ENCODE data around the gene CASZ1.

CASZ1 gene

DNA sequence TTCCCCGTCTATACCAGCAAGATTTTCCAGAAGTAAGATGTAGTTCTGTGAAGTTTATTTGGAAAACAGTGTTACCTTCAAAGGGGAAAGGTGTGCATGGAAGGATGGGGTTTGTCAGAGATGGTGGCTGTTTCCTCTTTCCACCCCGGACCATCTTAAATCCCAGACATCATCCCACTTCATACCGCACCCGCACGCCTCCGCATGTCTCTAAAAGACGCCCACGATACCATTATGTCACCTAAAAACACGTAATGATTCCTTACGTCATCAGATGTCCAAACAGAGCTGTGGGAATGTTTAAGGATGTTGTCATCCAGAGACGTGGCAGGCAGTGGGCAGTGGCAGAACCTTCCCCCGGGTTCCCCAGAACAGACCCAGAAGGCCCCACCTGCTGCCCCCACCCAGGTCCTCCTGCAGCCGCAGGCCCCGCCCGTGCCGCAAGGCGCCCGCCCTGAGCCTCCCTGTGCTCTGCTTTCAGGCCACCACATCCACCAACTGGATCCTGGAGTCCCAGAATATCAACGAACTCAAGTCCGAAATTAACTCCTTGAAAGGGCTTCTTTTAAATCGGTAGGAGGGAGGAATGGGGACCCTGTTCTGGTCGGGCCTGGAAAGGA lies 169.5 kb downstream of the CASZ1 start:
- no peak for DNase-seq (ENCODE audit: low spot score)
- no peak for FAIRE-seq

DNA sequence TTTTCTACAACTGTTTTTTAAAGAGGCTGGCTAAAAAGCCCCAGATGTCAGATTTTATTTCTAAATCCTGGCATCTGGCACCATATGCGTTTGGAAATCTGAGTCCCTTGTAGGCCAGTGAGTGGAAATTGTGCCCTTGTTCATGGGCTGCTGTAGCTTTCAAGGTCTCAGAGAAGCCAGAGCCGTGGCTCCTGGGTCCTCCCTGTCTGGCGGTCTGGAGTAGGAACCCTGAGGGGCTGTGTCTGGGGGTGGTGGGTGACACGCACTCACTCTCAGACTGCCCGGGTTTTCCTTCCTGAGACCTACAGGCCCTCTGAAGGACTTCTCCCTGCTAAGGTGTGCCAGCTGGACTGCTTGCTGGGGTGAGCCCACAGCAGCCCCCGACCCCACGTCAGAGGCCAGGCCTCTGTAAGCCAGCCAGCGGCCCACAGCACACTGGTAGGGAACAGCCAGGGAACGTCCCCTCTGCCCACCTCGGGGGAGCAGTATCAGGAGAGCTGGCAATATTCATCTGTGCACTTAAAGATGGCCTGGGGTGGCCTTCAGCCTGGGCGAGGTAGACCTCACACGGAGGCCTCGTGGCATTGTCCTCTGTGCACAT lies 170.2 kb downstream of the CASZ1 start:
- FAIRE-seq = no peak
- DNase-seq (ENCODE audit: low spot score) = no peak

DNA sequence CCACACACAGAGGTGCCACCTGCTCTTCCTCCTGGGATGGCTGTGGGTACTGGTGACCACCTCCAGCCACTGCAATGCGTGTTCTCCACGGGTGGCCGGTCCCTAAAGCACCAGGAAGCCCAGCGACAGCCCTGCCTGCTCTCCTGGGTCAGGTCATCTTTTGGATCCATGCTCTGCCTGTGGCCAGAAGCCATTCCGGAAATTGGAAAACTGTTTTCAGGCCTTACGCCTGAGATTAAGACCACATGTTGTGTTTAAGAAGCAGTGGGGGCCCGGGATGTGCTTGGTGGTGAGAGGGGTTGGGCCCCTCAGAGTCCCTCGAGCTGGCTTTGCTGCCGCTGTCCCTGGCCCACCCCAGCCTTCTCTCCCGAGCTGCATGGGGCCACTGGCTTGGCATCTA lies 170.9 kb downstream of the CASZ1 start:
- DNase-seq (ENCODE audit: low spot score) (no peak), FAIRE-seq (no peak)

GRCh38 chr1:10625076-10625475 lies 171.4 kb downstream of the CASZ1 start:
- DNase-seq (ENCODE audit: low spot score) (no peak), FAIRE-seq (no peak)

- FAIRE-seq (no peak), DNase-seq (ENCODE audit: low spot score) (no peak)
Measured at GRCh38 chr1:10624256-10625050, 172.0 kb downstream of the CASZ1 start.

DNA sequence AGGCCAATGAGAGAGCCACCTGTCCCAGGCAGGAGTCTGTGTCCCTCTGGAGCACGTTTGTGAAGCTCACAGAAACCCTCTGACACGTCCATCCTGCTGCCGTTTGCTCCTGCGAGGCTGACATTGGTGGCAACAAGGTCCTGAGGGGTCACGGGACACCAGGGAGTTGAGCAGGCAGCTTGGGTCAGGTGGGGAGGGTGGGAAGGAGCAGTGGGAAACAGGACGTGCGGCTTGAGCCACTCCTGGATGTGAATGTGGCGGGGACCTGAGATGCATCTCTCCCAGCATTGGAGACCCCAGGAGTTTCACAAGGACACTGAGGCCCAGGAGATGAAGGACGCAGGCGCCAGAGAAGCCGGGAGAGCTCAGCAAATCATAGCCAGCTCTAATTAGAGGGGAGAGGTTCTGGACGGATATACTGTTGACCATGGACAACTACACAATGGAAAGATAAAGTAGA lies 172.7 kb downstream of the CASZ1 start:
- DNase-seq (ENCODE audit: low spot score) = no peak
- no peak for FAIRE-seq

DNA sequence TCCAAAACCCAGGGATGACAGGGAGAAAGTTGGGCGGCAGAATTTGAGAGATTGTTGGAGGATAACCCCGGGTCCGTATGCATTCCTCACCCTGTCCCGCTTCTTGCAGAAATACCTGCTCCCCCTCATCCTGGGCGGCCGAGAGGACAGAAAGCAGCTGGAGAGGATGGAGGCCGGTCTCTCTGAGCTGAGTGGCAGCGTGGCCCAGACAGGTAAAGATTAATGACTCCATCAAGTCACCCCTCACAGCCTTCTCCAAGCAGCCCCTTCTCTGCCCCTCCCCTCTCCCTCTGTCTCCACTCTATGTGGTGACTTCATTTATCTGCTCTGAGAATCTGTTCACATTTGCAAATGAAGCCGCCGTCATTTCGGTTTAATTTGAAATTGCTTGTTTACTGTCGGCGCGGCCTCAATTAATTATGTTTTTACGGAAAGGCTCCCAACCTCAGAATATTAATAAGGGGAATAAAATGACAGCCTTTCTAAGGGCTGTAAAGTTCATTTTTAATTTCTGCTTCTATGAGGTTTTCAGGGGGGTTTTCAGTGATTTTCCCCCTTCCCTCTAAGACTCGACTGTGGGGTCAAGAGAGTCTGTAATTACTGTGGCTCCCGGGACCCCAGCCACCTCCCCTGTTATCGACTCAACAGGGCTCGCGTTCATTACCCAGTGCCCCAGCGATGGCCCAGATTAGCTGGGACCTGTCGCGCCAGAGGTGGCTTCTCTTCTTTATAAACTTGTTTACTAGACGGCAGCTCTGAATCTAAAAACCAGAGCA lies 173.3 kb downstream of the CASZ1 start:
- DNase-seq (ENCODE audit: low spot score) (no peak), FAIRE-seq (no peak)

DNA sequence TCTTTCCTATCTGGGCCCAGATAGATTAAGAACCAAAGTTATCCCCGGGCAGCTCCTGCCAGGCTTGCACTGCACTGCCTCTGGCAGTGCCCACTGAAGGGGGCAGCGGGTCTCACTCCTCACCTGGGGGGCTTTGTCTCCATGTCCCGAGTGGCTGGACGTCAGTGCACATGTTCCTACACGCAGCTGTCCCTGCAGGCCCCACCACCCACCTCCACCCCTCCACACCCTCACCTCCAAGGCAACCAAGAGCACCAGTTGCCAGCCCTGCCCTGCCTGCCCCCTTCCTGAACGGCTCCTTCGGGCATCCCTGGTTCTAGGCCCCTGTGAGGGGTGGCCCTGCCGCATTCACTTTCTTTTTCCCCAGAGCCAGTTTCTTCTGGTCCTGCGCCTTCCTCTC lies 174.5 kb downstream of the CASZ1 start:
- DNase-seq (ENCODE audit: low spot score) (no peak), FAIRE-seq (no peak)

DNA sequence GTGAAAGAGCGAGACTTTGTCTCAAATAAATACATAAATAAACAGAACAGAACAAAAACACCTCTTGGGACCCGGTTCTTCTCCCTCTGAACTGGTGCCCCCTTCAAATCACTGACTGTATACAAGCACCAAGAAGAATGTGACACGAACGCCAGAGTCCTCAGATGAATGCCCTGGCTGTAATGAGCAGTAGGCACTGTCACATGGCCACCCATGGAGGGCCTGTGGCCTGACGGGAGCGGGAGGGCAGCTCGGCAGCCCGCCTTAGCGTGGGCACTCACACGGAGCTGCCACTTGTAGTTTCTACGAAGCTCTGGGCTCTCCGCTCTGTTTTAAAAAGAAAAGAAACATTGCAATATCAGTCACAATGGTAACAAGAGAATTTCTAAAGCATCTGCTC lies 175.7 kb downstream of the CASZ1 start:
- no peak for DNase-seq (ENCODE audit: low spot score)
- FAIRE-seq = no peak

- FAIRE-seq = no peak
Measured at GRCh38 chr1:10617931-10618885, 178.2 kb downstream of the CASZ1 start.

DNA sequence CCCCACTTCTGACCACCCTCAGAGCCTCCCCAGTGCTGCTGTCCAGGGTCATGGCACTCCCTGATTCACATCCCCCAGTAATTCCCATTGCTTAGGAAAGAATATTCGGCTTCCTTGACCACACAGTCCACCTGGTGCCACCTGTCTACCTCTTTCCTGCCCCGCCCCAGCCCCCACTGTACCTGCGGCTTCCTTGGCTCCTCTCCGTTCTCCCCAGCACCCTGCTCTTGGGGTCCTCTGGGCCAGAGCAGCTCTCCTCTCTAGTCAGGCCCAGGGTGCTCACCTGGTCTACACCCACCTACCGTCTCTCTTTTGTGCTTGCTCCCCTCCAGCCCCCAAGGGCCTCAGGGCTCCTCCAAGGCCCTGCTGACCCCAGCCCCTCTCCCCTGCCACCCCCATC lies 179.1 kb downstream of the CASZ1 start:
- no peak for FAIRE-seq
- no peak for DNase-seq (ENCODE audit: low spot score)

More at GRCh38 chr1:10617931-10618885, 178.2 kb downstream of the CASZ1 start:
- DNase-seq (ENCODE audit: low spot score) = no peak

DNA sequence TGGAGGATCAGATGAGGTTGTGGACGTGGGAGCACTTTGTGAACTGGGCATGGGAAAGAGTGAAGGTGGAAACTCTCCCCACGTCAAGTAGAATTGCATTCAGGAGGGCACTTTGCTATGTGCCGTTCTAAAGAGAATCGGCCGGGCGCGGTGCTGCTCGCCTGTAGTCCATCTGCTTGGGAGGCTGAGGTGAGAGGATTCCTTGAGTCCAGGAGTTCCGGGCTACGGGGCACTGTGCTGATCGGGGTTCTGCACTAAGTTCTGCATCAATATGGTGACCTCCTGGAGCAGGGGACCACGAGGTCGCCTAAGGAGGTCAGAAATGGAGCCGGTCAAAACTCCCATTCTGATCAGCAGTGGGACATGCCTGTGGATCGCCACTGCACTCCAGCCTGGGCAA lies 179.8 kb downstream of the CASZ1 start:
- DNase-seq (ENCODE audit: low spot score) = no peak

GRCh38 chr1:10615932-10616671 lies 180.3 kb downstream of the CASZ1 start:
- DNase-seq (ENCODE audit: low spot score) = no peak
- no peak for FAIRE-seq

More for the DNA sequence above, 179.8 kb downstream of the CASZ1 start:
- no peak for FAIRE-seq

DNA sequence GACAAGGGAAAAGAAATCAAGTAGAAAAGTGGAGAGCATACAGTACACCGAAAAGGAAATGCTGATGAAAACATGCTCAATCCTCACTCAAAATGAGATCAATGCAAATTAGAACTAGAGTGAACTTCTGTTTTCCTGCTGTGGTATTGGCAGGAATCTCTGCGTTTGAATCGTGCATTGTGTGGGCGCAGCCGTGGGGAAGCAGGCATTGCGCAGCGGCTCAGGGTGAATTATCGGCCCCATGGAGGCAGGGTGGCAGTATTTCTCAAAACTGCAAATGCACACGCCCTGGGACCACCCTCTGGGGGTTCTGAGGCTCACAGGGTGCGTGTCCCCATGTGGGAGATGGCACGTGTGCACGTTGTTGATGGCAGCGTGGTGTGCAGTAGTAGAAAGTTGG lies 181.1 kb downstream of the CASZ1 start:
- DNase-seq (ENCODE audit: low spot score) (no peak), FAIRE-seq (no peak)

DNA sequence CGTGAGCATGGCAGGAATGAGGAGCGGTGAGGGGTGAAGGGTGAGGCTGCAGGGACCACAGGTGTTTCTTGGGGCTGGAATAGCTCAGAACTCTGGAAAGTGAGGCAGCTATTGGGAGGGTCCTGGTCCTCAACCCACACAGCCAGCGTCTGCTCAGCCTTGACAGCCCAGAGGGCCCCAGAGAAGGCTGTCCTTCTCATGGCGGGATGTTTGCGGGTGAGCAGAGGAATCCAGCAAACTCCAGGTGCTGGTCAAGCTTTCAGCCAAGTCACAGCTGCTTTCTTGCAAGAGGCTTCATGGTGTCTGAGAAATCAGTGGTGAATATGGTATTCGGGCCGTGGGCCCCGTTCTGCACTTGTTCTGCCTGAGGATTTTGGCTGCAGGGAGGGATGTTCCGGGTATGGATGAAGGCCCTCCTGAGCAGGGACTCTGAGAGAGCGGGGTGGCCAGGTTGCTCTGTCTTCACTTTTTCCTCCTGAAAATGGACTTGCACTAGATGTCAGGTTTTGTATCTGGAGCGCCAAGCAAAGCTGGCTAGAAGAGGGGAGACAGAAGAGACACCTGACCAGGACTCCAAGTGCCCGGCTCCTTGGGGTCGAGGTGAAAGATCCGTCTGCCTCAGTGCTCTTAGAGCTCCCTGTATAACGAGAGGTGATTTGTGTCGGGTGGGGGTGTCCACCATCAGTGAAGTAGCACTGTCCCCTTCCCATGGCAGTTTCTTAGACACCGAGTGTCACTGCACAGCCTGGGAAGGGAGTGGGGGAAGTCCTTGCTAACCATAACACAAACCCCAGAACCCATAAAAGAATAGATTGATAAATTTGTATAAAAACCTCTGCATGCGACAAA lies 181.8 kb downstream of the CASZ1 start:
- FAIRE-seq (no peak), DNase-seq (ENCODE audit: low spot score) (no peak)

GRCh38 chr1:10613861-10614260 lies 182.6 kb downstream of the CASZ1 start:
- FAIRE-seq = no peak
- DNase-seq (ENCODE audit: low spot score) = no peak

DNA sequence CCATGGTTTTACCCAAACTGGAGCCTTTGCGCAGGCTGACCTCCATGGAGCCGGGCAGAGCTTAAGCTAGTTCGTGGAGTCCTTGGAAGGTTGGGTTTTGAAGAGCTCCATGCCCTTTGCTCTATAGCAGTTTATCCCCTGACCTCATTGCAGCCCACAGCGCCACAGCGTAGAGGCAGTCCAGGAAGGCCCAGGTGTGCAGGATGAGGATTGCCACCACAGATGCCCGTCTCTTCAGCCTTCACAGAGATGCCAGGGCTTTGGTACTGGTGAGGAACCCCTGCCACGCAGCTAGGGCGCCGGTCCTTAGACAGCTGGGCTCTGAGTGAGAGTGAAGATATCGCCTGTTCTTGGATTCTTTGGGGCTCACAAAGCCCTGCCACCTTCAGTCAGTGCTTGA lies 183.1 kb downstream of the CASZ1 start:
- DNase-seq (ENCODE audit: low spot score) (no peak), FAIRE-seq (no peak)

GRCh38 chr1:10612436-10613160 lies 183.8 kb downstream of the CASZ1 start:
- no peak for FAIRE-seq

More at GRCh38 chr1:10612436-10613160, 183.8 kb downstream of the CASZ1 start:
- no peak for DNase-seq (ENCODE audit: low spot score)

All from RCC 7860 (cell line).